ENCODE results near the gene NIN.
A peak's percentile ranks its signal among the peaks of the same experiment; 100 is the strongest.

Gene NIN

DNA sequence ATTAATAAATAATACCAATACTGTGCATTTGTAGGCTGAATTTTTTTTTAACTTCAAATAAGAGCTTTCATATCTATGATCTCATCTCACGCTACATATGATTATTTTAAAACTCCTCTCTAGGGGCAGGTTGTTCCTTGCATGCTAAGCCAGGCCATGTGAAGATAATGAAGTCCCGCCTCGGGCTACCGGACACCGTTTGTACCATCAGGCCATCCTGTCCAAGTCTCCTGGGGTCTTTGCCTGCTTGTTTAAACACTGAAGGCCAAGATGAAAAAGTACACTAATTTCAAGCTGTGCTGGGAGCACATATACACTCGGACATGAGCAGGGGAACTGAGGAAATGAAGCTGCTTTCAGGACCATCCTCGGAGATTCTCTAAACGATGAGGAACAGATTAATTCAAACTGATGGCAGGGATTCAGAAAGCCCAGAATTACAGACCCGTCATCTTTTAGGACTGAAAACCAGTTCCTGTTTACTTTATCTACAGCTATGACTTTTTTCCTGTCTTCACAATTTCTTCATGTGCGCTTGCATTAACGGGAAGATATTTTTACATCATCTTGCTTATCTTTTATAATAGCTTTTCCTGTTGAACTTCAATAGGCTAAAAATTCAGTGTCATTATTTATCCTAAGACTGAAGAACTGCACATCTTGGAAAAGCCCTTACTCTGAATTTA, 34.6 kb upstream of the NIN start (continued):
- TF ChIP-seq PPARA (CRISPR knock-in tag; IDR thresholded peaks at IDR 0.05; ENCODE audit: borderline replicate concordance) (no peak), ZFP30 (CRISPR knock-in tag; IDR thresholded peaks at IDR 0.05) (no peak)

DNA sequence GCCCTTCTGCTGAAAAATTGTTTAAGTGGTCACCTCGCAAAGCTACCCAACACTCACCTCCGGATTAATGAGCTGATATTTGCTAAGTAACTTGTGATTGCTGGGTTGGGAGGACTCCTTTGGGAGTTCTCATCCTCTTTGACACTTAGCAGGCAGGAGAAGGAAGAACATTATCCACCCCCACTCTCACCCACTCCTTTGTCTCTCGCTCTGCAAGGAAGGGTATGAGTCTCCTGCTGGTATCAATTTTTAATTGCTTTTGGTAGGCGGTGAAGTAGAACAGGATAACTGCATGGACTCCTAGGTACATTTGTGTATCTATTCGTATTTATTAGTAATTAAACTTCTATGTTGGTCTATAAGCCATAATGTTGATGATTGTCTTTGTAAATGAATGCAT, 34.0 kb upstream of the NIN start:
- ATAC-seq = no peak
- no peak for TF ChIP-seq ZNF8 (CRISPR knock-in tag; IDR thresholded peaks at IDR 0.05)
- TF ChIP-seq, protein P1, sequence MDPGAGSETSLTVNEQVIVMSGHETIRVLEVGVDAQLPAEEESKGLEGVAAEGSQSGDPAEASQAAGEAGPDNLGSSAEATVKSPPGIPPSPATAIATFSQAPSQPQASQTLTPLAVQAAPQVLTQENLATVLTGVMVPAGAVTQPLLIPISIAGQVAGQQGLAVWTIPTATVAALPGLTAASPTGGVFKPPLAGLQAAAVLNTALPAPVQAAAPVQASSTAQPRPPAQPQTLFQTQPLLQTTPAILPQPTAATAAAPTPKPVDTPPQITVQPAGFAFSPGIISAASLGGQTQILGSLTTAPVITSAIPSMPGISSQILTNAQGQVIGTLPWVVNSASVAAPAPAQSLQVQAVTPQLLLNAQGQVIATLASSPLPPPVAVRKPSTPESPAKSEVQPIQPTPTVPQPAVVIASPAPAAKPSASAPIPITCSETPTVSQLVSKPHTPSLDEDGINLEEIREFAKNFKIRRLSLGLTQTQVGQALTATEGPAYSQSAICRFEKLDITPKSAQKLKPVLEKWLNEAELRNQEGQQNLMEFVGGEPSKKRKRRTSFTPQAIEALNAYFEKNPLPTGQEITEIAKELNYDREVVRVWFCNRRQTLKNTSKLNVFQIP (CRISPR knock-in tag; IDR thresholded peaks at IDR 0.05; ENCODE audit: borderline replicate concordance, low read depth) = no peak
- TF ChIP-seq ZFP30 (CRISPR knock-in tag; IDR thresholded peaks at IDR 0.05) = no peak
- no peak for TF ChIP-seq ZNF70 (CRISPR knock-in tag; IDR thresholded peaks at IDR 0.05)
- TF ChIP-seq, protein P2, sequence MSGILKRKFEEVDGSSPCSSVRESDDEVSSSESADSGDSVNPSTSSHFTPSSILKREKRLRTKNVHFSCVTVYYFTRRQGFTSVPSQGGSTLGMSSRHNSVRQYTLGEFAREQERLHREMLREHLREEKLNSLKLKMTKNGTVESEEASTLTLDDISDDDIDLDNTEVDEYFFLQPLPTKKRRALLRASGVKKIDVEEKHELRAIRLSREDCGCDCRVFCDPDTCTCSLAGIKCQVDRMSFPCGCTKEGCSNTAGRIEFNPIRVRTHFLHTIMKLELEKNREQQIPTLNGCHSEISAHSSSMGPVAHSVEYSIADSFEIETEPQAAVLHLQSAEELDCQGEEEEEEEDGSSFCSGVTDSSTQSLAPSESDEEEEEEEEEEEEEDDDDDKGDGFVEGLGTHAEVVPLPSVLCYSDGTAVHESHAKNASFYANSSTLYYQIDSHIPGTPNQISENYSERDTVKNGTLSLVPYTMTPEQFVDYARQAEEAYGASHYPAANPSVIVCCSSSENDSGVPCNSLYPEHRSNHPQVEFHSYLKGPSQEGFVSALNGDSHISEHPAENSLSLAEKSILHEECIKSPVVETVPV (CRISPR knock-in tag; IDR thresholded peaks at IDR 0.05) = no peak
- TF ChIP-seq GLIS3 (CRISPR knock-in tag; IDR thresholded peaks at IDR 0.05) = no peak
- TF ChIP-seq CSDC2 (CRISPR knock-in tag; IDR thresholded peaks at IDR 0.05) = no peak
- no peak for TF ChIP-seq TOX (CRISPR knock-in tag; IDR thresholded peaks at IDR 0.05; ENCODE audit: borderline replicate concordance)
- TF ChIP-seq PPARA (CRISPR knock-in tag; IDR thresholded peaks at IDR 0.05; ENCODE audit: borderline replicate concordance) = no peak
- TF ChIP-seq ISL1 (CRISPR knock-in tag; IDR thresholded peaks at IDR 0.05) = no peak

DNA sequence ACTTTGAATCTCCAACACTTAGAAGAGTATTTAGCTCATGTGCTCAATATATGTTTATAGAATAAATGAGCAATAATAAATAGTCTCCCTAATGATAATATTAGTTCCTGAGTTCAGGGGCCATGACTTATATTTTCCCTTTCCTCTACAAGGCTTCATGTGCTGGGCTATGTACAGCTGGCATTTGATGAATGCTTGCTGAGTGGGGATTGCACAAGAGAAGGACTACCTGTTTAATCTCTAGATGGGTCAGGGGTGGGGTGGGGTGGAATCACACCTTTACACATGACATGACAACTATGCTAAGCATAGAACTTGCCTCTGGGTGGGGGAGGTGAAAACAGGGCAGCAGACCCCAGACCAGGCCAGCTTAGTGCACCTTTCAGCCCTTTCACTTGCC, 33.3 kb upstream of the NIN start:
- ATAC-seq = no peak
- TF ChIP-seq, protein P2 (CRISPR knock-in tag; IDR thresholded peaks at IDR 0.05) = no peak
- TF ChIP-seq ZFP3 (CRISPR knock-in tag; IDR thresholded peaks at IDR 0.05) (no peak), RARB (CRISPR knock-in tag; IDR thresholded peaks at IDR 0.05) (no peak), ZNF70 (CRISPR knock-in tag; IDR thresholded peaks at IDR 0.05) (no peak)
- TF ChIP-seq, protein P1 (CRISPR knock-in tag; IDR thresholded peaks at IDR 0.05; ENCODE audit: borderline replicate concordance, low read depth) = no peak

DNA sequence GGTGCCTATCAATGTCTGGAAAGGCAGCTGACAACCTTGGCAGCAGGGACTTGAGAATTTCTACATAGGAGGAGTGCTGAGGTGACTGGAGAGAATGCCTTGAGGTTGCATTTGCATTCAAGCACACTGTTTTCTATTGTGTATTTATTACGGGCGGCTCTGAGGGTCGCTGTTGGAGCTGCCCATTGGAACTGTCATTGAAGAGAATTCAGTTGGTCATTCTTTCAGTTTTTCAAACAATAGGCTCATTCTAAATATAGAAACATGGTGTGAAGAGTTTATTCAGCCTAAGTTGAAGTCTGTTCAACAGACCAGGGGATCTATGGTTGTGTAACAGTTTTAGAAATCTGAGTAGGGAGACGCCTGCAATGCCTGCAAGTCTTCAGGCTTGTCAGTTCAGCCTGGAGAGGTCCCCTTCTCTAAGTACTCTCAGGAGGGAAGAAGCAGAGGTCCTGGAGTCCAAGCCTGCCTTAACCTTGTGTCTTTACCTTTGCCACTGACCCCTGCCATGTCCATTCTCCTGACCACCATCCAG, 31.1 kb upstream of the NIN start:
- TF ChIP-seq CSDC2 (CRISPR knock-in tag; IDR thresholded peaks at IDR 0.05) (no peak), ZNF70 (CRISPR knock-in tag; IDR thresholded peaks at IDR 0.05) (no peak), ISL1 (CRISPR knock-in tag; IDR thresholded peaks at IDR 0.05) (no peak), SNAI2 (CRISPR knock-in tag; IDR thresholded peaks at IDR 0.05) (no peak), ZC3H10 (CRISPR knock-in tag; IDR thresholded peaks at IDR 0.05) (no peak)
- TF ChIP-seq, protein P3, sequence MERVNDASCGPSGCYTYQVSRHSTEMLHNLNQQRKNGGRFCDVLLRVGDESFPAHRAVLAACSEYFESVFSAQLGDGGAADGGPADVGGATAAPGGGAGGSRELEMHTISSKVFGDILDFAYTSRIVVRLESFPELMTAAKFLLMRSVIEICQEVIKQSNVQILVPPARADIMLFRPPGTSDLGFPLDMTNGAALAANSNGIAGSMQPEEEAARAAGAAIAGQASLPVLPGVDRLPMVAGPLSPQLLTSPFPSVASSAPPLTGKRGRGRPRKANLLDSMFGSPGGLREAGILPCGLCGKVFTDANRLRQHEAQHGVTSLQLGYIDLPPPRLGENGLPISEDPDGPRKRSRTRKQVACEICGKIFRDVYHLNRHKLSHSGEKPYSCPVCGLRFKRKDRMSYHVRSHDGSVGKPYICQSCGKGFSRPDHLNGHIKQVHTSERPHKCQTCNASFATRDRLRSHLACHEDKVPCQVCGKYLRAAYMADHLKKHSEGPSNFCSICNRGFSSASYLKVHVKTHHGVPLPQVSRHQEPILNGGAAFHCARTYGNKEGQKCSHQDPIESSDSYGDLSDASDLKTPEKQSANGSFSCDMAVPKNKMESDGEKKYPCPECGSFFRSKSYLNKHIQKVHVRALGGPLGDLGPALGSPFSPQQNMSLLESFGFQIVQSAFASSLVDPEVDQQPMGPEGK (CRISPR knock-in tag; IDR thresholded peaks at IDR 0.05; ENCODE audit: borderline replicate concordance) = no peak
- ATAC-seq = no peak

DNA sequence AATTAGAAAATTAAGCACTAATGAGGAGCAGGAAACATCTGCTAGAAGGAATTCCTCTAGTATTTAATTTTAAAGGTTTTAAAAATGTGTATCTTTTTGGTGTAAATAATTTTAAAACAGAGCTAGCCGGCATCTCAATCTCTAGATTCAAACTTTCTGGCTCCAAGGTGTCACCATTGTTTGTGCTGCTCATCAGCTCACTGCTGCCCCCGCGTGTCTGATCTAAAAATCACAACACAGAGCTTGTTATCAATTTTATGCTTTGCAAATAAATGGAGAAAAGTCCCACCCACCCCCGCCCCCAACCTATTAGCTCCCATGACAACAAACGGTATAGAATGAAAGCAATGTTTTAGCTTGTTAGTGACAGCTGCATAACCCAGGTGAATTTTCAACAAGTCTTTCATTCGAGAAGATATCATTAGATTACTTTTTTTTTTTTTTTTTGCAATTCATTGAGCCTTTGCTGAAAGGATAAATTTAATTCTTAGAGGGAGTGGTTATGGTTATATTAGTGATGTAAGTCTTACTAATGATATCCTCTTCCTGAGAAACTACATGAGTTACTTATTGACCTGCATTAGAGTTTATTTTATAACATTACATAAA, 29.6 kb upstream of the NIN start:
- no peak for TF ChIP-seq GLIS3 (CRISPR knock-in tag; IDR thresholded peaks at IDR 0.05)
- TF ChIP-seq ZNF70 (CRISPR knock-in tag; IDR thresholded peaks at IDR 0.05) = no peak
- no peak for TF ChIP-seq SNAI2 (CRISPR knock-in tag; IDR thresholded peaks at IDR 0.05)
- TF ChIP-seq ISL1 (CRISPR knock-in tag; IDR thresholded peaks at IDR 0.05) = no peak
- TF ChIP-seq, protein P2 (CRISPR knock-in tag; IDR thresholded peaks at IDR 0.05) = no peak
- TF ChIP-seq TCF4 (CRISPR knock-in tag; IDR thresholded peaks at IDR 0.05; ENCODE audit: borderline replicate concordance) = no peak
- no peak for TF ChIP-seq ESRRG (CRISPR knock-in tag; IDR thresholded peaks at IDR 0.05)
- ATAC-seq = peak; percentile 83

Data from SK-N-SH treated with all-trans-retinoic acid at 6 μM for 48 hours (cell line).